CD14-positive monocyte (primary cell): ENCODE measurements around the gene CAP2. TPM values are rescaled to one million over a fixed set of nuclear protein-coding genes. Genes with fewer than 3 reads are reported as not detected.

Experiments
- DNase-seq, 3 donors: peaks; one replicate each; pipeline ENCODE4 v3.0.0-alpha.2; 2011 to 2022
- H2AFZ ChIP-seq: 2 replicates; pipeline ENCODE4 v1.6.0; 2012; ENCODE audit warnings: mild to moderate bottlenecking, low read depth, low read length, inconsistent platforms; ENCODE audit not compliant: insufficient read depth, poor library complexity, severe bottlenecking
- H3K27ac ChIP-seq, 2 donors: 1 replicate in 1 of 2; 2 replicates in 1 of 2; pipeline ENCODE4 v1.5.1; 2012 to 2013; ENCODE audit warnings: low read length in 2 of 2, control low read depth in 1 of 2, inconsistent platforms in 1 of 2, low read depth in 1 of 2, mild to moderate bottlenecking in 1 of 2
- H3K27me3 ChIP-seq, 2 donors: one replicate each; pipeline versions ENCODE4 v1.6.0 to v1.6.1; 2011 to 2013; ENCODE audit warnings: low read length in 2 of 2; ENCODE audit not compliant: control insufficient read depth in 2 of 2, insufficient read depth in 2 of 2
- H3K36me3 ChIP-seq, 2 donors: replicated peaks in 1 of 2; 1 replicate in 1 of 2; 2 replicates in 1 of 2; pipeline versions ENCODE4 v1.5.1 to v1.6.1; 2012 to 2013; ENCODE audit warnings: low read length in 2 of 2, control low read depth in 1 of 2, inconsistent platforms in 1 of 2, mild to moderate bottlenecking in 1 of 2; ENCODE audit not compliant: insufficient read depth in 2 of 2, control insufficient read depth in 1 of 2
- H3K4me1 ChIP-seq, 2 donors: 1 replicate in 1 of 2; 2 replicates in 1 of 2; pipeline versions ENCODE4 v1.5.1 to v1.6.1; 2012 to 2013; ENCODE audit warnings: low read length in 2 of 2, control low read depth in 1 of 2, inconsistent platforms in 1 of 2, mild to moderate bottlenecking in 1 of 2, moderate library complexity in 1 of 2; ENCODE audit not compliant: insufficient read depth in 2 of 2, control insufficient read depth in 1 of 2
- H3K4me2 ChIP-seq: replicated peaks from 2 replicates; pipeline ENCODE3; 2012; ENCODE audit warnings: low read length, moderate library complexity, mild to moderate bottlenecking; ENCODE audit not compliant: poor library complexity, severe bottlenecking; ENCODE audit errors: extremely low read depth
- H3K4me3 ChIP-seq, 3 experiments: fragments of 200-600 bp in 1 of 3; sonication (generic) in 1 of 3; replicated peaks in 1 of 3; 1 replicate in 2 of 3; 2 replicates in 1 of 3; pipeline ENCODE4 v1.5.1; 2011 to 2013; ENCODE audit warnings: low read length in 3 of 3, mild to moderate bottlenecking in 3 of 3, control low read depth in 2 of 3, low read depth in 2 of 3, inconsistent platforms in 1 of 3, moderate library complexity in 1 of 3
- H3K79me2 ChIP-seq: 2 replicates; pipeline ENCODE4 v1.6.0; 2012; ENCODE audit warnings: mild to moderate bottlenecking, control low read depth, inconsistent platforms, low read length, moderate library complexity; ENCODE audit not compliant: insufficient read depth
- H3K9ac ChIP-seq: 2 replicates; pipeline ENCODE4 v1.6.0; 2017; ENCODE audit warnings: low read length, mild to moderate bottlenecking; ENCODE audit not compliant: insufficient read depth, poor library complexity, severe bottlenecking
- H3K9me3 ChIP-seq, 2 donors: replicated peaks in 1 of 2; 1 replicate in 1 of 2; 2 replicates in 1 of 2; pipeline versions ENCODE4 v1.5.1 to v1.6.1; 2012 to 2013; ENCODE audit warnings: low read length in 2 of 2, control low read depth in 1 of 2; ENCODE audit not compliant: control insufficient read depth in 1 of 2, insufficient read depth in 1 of 2
- H4K20me1 ChIP-seq: 2 replicates; pipeline ENCODE4 v1.6.0; 2012; ENCODE audit warnings: mild to moderate bottlenecking, low read length, control low read depth, moderate library complexity; ENCODE audit not compliant: insufficient read depth
- H3K27ac Mint-ChIP-seq, 7 donors: one replicate each; pipeline ENCODE4 v1.8.0; 2020; ENCODE audit warnings: mild to moderate bottlenecking in 7 of 7, mixed read lengths in 7 of 7, moderate library complexity in 6 of 7, inconsistent platforms in 2 of 7
- H3K27me3 Mint-ChIP-seq, 3 donors: one replicate each; pipeline ENCODE4 v1.8.0; 2021 to 2022; ENCODE audit warnings: low read depth in 3 of 3, mild to moderate bottlenecking in 3 of 3, mixed read lengths in 3 of 3, moderate library complexity in 3 of 3, inconsistent platforms in 1 of 3
- H3K36me3 Mint-ChIP-seq, 2 donors: one replicate each; pipeline ENCODE4 v1.8.0; 2020; ENCODE audit warnings: mixed read lengths in 2 of 2, inconsistent platforms in 1 of 2, mild to moderate bottlenecking in 1 of 2
- H3K4me1 Mint-ChIP-seq: one replicate; pipeline ENCODE4 v1.8.0; 2020; ENCODE audit warnings: mild to moderate bottlenecking, mixed read lengths
- H3K4me3 Mint-ChIP-seq, 2 donors: one replicate each; pipeline ENCODE4 v1.8.0; 2020; ENCODE audit warnings: mild to moderate bottlenecking in 2 of 2, mixed read lengths in 2 of 2, moderate library complexity in 1 of 2
- H3K9me3 Mint-ChIP-seq, 7 donors: one replicate each; pipeline ENCODE4 v1.8.0; 2020 to 2022; ENCODE audit warnings: mixed read lengths in 7 of 7, mild to moderate bottlenecking in 6 of 7, moderate library complexity in 6 of 7, inconsistent platforms in 2 of 7
- CTCF ChIP-seq: fragments of 200-600 bp; IDR thresholded peaks from one replicate; pipeline ENCODE4 v1.8.0; 2022; ENCODE audit warnings: antibody characterized with exemption, mild to moderate bottlenecking
- WGBS: methylation state at CpG from one replicate; pipeline ENCODE4 v1.1.5; 2013; ENCODE audit warnings: missing lambda C conversion rate; ENCODE audit not compliant: insufficient coverage; 5-methylcytosine and 5-hydroxymethylcytosine counted together
- intact Hi-C, 2 donors: fragments of 100-400 bp; cut with micrococcal nuclease; formaldehyde crosslinking; loops; one replicate each; pipeline versions ENCODE4 v1.15.0 to v1.15.1; 2023
- polyA plus RNA-seq, 3 donors: library from polyadenylated mRNA; depleted of rRNA in 1 of 3; unstranded in 2 of 3; stranded (reverse) in 1 of 3; fragments of 300-500 nt in 2 of 3; fragments of >200 nt in 1 of 3; fragmentation: Illumina TruSeq in 2 of 3; gene quantifications; 1 replicate in 2 of 3; 2 replicates in 1 of 3; pipeline ENCODE4 v1.2.3, GENCODE V29; 2012 to 2021

Gene CAP2
- polyA plus RNA-seq, 3 donors: not detected

GRCh38 chr6:17486680-17487079 is 93.3 kb downstream of the CAP2 start:
- H3K4me3 ChIP-seq: no peak overlapping the region
- Mint-ChIP-seq H3K27ac (no peak overlapping the region), H3K4me3 (no peak overlapping the region), H3K27me3 (peaks cover 2 to 6% (median 4%) of the 10 kb centered on the region in 3 donors), H3K4me1 (no peaks in the 10 kb centered on the region), H3K9me3 (peaks cover 0 to 4% (median 0%) of the 10 kb centered on the region in 7 donors), H3K36me3 (no peaks in the 10 kb centered on the region)
- H3K27ac ChIP-seq: no peak overlapping the region
- no peak overlapping the region for H2AFZ ChIP-seq
- DNase-seq: no peak
- H3K27me3 ChIP-seq: no peaks in the 10 kb centered on the region
- TF ChIP-seq CTCF: no peak
- H3K9ac ChIP-seq: no peak overlapping the region
- no peaks in the 10 kb centered on the region for H3K4me1 ChIP-seq
- no peaks in the 10 kb centered on the region for H4K20me1 ChIP-seq
- H3K9me3 ChIP-seq: no peaks in the 10 kb centered on the region
- no peak overlapping the region for H3K4me2 ChIP-seq
- intact Hi-C loops: no loop called here
- H3K79me2 ChIP-seq: no peaks in the 10 kb centered on the region
- 93% methylated on average over 4 of the region's 4 CpGs for WGBS
- no peaks in the 10 kb centered on the region for H3K36me3 ChIP-seq

GRCh38 chr6:17490724-17491123 is 97.3 kb downstream of the CAP2 start:
- no peaks in the 10 kb centered on the region for H3K9me3 ChIP-seq
- no peak overlapping the region for H3K9ac ChIP-seq
- no peak overlapping the region for H3K27ac ChIP-seq
- no peak overlapping the region for H2AFZ ChIP-seq
- no peaks in the 10 kb centered on the region for H3K27me3 ChIP-seq
- no peaks in the 10 kb centered on the region for H4K20me1 ChIP-seq
- no peaks in the 10 kb centered on the region for H3K79me2 ChIP-seq
- Mint-ChIP-seq H3K36me3 (no peaks in the 10 kb centered on the region), H3K4me1 (no peaks in the 10 kb centered on the region), H3K4me3 (no peak overlapping the region), H3K27me3 (peaks cover 6 to 9% (median 8%) of the 10 kb centered on the region in 3 donors), H3K9me3 (peaks cover 0 to 3% (median 2%) of the 10 kb centered on the region in 7 donors), H3K27ac (no peak overlapping the region)
- H3K36me3 ChIP-seq: no peaks in the 10 kb centered on the region
- DNase-seq: no peak
- H3K4me2 ChIP-seq: no peak overlapping the region
- 38% methylated on average over 4 of the region's 4 CpGs for WGBS
- H3K4me1 ChIP-seq: no peaks in the 10 kb centered on the region
- intact Hi-C loops: no loop called here
- H3K4me3 ChIP-seq: no peak overlapping the region
- no peak for TF ChIP-seq CTCF
